Endothelial cell of umbilical vein (primary cell): ENCODE results near the gene URM1.

Experiments
- EZH2 ChIP-seq: IDR thresholded peaks from 2 replicates; pipeline ENCODE4 v1.6.1; 2012; ENCODE audit warnings: borderline replicate concordance, low read depth, mild to moderate bottlenecking, moderate library complexity, low read length, inconsistent platforms; ENCODE audit not compliant: severe bottlenecking
- GATA2 ChIP-seq: IDR thresholded peaks from 2 replicates; pipeline ENCODE4 v1.7.0; 2011; ENCODE audit warnings: low read depth, mild to moderate bottlenecking, moderate library complexity, mixed read lengths, low read length; ENCODE audit not compliant: insufficient read length, insufficient read depth
- JUN ChIP-seq: IDR thresholded peaks from 2 replicates; pipeline ENCODE4 v1.6.1; 2011; ENCODE audit warnings: borderline replicate concordance, low read depth; ENCODE audit not compliant: insufficient read length, insufficient read depth
- POLR2A ChIP-seq: IDR thresholded peaks from 2 replicates; pipeline ENCODE4 v1.6.1; 2012; ENCODE audit warnings: low read depth, mild to moderate bottlenecking, control low read depth, low read length
- POLR2AphosphoS5 ChIP-seq: IDR thresholded peaks from 2 replicates; pipeline ENCODE4 v1.6.1; 2012; ENCODE audit warnings: low read depth, mild to moderate bottlenecking, control low read depth, low read length, moderate library complexity; ENCODE audit not compliant: insufficient read depth
- TF ChIP-seq, protein P1 (sequence below), 2 donors: IDR thresholded peaks; 1 replicate in 1 of 2; 2 replicates in 1 of 2; pipeline ENCODE4 v1.5.1; 2011; ENCODE audit warnings: low read length in 2 of 2, mild to moderate bottlenecking in 2 of 2, moderate library complexity in 2 of 2, control low read depth in 1 of 2, inconsistent platforms in 1 of 2, low read depth in 1 of 2; ENCODE audit not compliant: insufficient read depth in 1 of 2; ENCODE audit errors: extremely low read depth in 1 of 2

- TF ChIP-seq GATA2 (no peak), JUN (no peak), EZH2 (no peak), POLR2A (no peak), POLR2AphosphoS5 (no peak)
- TF ChIP-seq, protein P1, sequence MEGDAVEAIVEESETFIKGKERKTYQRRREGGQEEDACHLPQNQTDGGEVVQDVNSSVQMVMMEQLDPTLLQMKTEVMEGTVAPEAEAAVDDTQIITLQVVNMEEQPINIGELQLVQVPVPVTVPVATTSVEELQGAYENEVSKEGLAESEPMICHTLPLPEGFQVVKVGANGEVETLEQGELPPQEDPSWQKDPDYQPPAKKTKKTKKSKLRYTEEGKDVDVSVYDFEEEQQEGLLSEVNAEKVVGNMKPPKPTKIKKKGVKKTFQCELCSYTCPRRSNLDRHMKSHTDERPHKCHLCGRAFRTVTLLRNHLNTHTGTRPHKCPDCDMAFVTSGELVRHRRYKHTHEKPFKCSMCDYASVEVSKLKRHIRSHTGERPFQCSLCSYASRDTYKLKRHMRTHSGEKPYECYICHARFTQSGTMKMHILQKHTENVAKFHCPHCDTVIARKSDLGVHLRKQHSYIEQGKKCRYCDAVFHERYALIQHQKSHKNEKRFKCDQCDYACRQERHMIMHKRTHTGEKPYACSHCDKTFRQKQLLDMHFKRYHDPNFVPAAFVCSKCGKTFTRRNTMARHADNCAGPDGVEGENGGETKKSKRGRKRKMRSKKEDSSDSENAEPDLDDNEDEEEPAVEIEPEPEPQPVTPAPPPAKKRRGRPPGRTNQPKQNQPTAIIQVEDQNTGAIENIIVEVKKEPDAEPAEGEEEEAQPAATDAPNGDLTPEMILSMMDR (IDR thresholded peaks at IDR 0.05; ENCODE audit: extremely low read depth in 1 of 2, insufficient read depth in 1 of 2, low read depth in 1 of 2, low read length in 2 of 2): no peak
Measured at GRCh38 chr9:128355451-128355850, 15.7 kb upstream of the URM1 start.
